ENCODE data around the gene GNA15.

Gene GNA15

DNA sequence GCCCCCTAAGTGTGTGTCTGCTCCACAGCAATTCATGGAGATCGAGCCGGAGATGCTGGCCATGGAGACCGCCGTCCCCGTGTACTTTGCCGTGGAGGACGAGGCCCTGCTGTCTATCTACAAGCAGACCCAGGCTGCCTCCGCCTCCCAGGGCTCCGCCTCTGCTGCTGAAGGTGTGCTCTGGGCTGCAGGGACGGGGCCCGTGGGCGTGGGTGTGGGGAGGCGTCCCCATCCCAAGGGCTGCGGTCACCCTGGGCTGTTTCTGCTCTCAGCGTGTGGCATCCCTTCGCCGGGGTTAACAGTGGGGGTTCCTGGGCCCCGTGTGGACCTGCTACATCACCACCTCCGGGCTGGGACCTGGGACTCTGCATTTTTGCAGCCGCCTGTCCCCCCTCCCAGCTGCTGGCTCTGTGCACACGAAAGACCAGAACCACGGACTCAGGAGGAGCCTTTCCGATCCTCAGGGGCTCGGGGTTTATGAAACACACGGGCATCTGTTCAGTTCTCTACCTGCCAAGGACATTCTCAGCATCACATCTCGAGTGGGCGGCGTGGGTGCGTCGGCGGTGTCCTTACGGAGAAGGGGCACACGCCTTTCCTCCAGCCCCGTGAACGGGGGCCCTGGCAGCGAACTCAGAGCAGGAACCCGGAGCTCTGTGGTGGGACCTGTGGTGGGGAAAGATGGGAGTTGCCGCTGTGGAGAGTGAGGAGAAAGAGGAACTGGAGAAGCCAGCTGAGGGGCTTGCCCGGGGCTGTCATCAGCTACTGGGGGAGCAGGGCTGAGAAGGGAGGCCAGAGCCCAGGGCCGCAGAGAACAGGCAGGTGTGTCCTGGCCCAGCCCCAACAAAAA lies 57.6 kb downstream of the GNA15 start:
- TF ChIP-seq, protein P1, sequence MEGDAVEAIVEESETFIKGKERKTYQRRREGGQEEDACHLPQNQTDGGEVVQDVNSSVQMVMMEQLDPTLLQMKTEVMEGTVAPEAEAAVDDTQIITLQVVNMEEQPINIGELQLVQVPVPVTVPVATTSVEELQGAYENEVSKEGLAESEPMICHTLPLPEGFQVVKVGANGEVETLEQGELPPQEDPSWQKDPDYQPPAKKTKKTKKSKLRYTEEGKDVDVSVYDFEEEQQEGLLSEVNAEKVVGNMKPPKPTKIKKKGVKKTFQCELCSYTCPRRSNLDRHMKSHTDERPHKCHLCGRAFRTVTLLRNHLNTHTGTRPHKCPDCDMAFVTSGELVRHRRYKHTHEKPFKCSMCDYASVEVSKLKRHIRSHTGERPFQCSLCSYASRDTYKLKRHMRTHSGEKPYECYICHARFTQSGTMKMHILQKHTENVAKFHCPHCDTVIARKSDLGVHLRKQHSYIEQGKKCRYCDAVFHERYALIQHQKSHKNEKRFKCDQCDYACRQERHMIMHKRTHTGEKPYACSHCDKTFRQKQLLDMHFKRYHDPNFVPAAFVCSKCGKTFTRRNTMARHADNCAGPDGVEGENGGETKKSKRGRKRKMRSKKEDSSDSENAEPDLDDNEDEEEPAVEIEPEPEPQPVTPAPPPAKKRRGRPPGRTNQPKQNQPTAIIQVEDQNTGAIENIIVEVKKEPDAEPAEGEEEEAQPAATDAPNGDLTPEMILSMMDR (IDR thresholded peaks at IDR 0.05; ENCODE audit: insufficient read depth, low read length) = no peak
- no peak for TF ChIP-seq GABPA (IDR thresholded peaks at IDR 0.05; ENCODE audit: low read depth)
- no peak for TF ChIP-seq REST (IDR thresholded peaks at IDR 0.05; ENCODE audit: insufficient replicate concordance, low read depth)
- no peak for TF ChIP-seq POLR2AphosphoS5 (IDR thresholded peaks at IDR 0.05; ENCODE audit: low read depth)
- TF ChIP-seq SPI1 (IDR thresholded peaks at IDR 0.05; ENCODE audit: borderline replicate concordance, low read depth) = peak; percentile 97

GRCh38 chr19:3194106-3195087 lies 58.6 kb downstream of the GNA15 start:
- TF ChIP-seq GABPA (IDR thresholded peaks at IDR 0.05; ENCODE audit: low read depth) = no peak
- TF ChIP-seq, protein P1 (IDR thresholded peaks at IDR 0.05; ENCODE audit: insufficient read depth, low read length) = no peak
- TF ChIP-seq POLR2AphosphoS5 (IDR thresholded peaks at IDR 0.05; ENCODE audit: low read depth) = no peak
- no peak for TF ChIP-seq REST (IDR thresholded peaks at IDR 0.05; ENCODE audit: insufficient replicate concordance, low read depth)
- TF ChIP-seq SPI1 (IDR thresholded peaks at IDR 0.05; ENCODE audit: borderline replicate concordance, low read depth) = no peak

More for the DNA sequence above, 57.6 kb downstream of the GNA15 start:
- DNase-seq (ENCODE audit: low read depth in 1 of 2, low spot score in 1 of 2) = peak in 1 of 2 experiments; percentile 77
- no peak overlapping the region for H3K4me3 ChIP-seq (replicated peaks; ENCODE audit: insufficient read depth, low read length)
- no peaks in the 10 kb centered on the region for H3K27me3 ChIP-seq (ENCODE audit: insufficient read depth, poor library complexity, severe bottlenecking)
- H3K27ac ChIP-seq (replicated peaks) = no peak overlapping the region

DNA sequence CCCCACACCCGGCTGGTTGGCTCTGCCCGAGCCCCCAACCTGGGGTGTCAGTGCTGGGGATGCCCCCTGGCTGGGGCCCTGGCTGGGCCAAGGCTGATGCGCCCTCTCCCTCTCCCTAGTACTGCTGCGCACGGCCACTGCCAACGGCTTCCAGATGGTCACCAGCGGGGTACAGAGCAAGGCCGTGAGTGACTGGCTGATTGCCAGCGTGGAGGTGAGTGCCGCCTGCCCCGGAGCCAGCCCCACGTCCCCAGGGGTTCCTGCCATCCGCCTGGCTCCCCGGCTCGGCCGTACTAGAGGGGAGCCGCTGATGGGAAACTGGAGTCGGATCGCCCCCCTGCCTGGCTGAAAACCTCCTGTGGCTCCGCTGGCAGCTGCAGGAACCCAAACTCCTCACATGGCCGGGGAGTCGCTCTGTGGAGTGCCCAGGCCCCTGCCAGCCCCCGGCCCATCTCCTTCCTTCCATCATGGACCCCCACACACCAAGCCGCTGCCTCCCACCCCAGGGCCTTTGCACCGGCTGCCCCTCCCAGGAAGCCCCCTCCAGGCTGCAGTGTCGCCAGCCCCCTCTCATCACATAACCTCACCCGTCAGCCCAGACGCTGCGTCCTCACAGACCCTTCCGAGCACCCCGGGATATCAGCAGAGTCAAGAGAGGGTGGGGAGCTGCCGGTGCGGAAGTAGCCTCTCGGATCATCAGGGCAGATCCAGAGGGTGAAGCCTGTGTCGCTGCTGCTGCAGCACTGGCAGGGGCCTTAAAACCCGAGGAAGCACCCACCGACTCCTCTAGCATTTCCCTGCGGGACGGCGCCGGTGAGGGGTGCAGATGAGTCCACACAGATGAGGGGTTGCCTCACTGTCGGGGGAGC lies 60.5 kb downstream of the GNA15 start:
- H3K27ac ChIP-seq (replicated peaks) = no peak overlapping the region
- H3K4me3 ChIP-seq (replicated peaks; ENCODE audit: insufficient read depth, low read length) = no peak overlapping the region
- DNase-seq (ENCODE audit: low read depth in 1 of 2, low spot score in 1 of 2) = no peak
- TF ChIP-seq SPI1 (IDR thresholded peaks at IDR 0.05; ENCODE audit: borderline replicate concordance, low read depth) = no peak
- TF ChIP-seq, protein P1 (IDR thresholded peaks at IDR 0.05; ENCODE audit: insufficient read depth, low read length) = no peak
- TF ChIP-seq GABPA (IDR thresholded peaks at IDR 0.05; ENCODE audit: low read depth) = no peak
- no peaks in the 10 kb centered on the region for H3K27me3 ChIP-seq (ENCODE audit: insufficient read depth, poor library complexity, severe bottlenecking)

More at GRCh38 chr19:3194106-3195087, 58.6 kb downstream of the GNA15 start:
- H3K27ac ChIP-seq (replicated peaks) = no peak overlapping the region
- no peak for DNase-seq (ENCODE audit: low read depth in 1 of 2, low spot score in 1 of 2)
- H3K27me3 ChIP-seq (ENCODE audit: insufficient read depth, poor library complexity, severe bottlenecking) = no peaks in the 10 kb centered on the region
- H3K4me3 ChIP-seq (replicated peaks; ENCODE audit: insufficient read depth, low read length) = no peak overlapping the region

Data from HL-60 (cell line).